Measurements from ENCODE around the gene ATXN1L. TPM values are rescaled to one million over a fixed set of nuclear protein-coding genes. Genes with fewer than 3 reads are reported as not detected.

The ATXN1L gene
- total RNA-seq, 1 experiment from 2014 or later: 44.8 TPM

GRCh38 chr16:71889147-71889546, 43.4 kb downstream of the ATXN1L start:
- Mint-ChIP-seq H3K36me3 (ENCODE audit: insufficient read depth, unreplicated experiment) (peaks cover 13% of the 10 kb centered on the region), H3K27ac (ENCODE audit: unreplicated experiment) (no peak overlapping the region), H3K9me3 (ENCODE audit: unreplicated experiment) (no peaks in the 10 kb centered on the region), H3K4me1 (ENCODE audit: low read depth, unreplicated experiment) (peaks cover 7% of the 10 kb centered on the region), H3K27me3 (ENCODE audit: insufficient read depth, unreplicated experiment) (no peaks in the 10 kb centered on the region), H3K4me3 (ENCODE audit: unreplicated experiment) (no peak overlapping the region)
- no peaks in the 10 kb centered on the region for H3K27me3 ChIP-seq (replicated peaks; ENCODE audit: control insufficient read depth, insufficient read depth, low read length)
- H3K36me3 ChIP-seq (ENCODE audit: control insufficient read depth, insufficient read depth, low read length): no peaks in the 10 kb centered on the region
- no TSS peak for BruUV-seq (replicated peaks)
- ChIA-PET CTCF (interaction anchor here (0.6 kb wide), 1 partner anchor 67 kb away, joined by 4 read pairs; no protein-coding TSS in a partner anchor), POLR2A (no interaction called here)
- no peak overlapping the region for H3K4me3 ChIP-seq (ENCODE audit: low read depth, low read length)
- TF ChIP-seq CTCF (IDR thresholded peaks at IDR 0.05; ENCODE audit: insufficient read depth in 1 of 2, low read depth in 1 of 2, low read length in 1 of 2, severe bottlenecking in 1 of 2, unreplicated experiment in 1 of 2): no peak
- peaks cover 5% of the 10 kb centered on the region; the same call in 1 of the 2 replicates for H3K4me1 ChIP-seq
- DNase-seq: no peak
- intact Hi-C loops (cut with micrococcal nuclease; ENCODE audit: unreplicated experiment): no loop called here
- no peaks in the 10 kb centered on the region for H3K9me3 ChIP-seq

- H3K9me3 Mint-ChIP-seq (ENCODE audit: unreplicated experiment): no peaks in the 10 kb centered on the region
Measured at GRCh38 chr16:71893888-71894228, 48.1 kb downstream of the ATXN1L start.

More at GRCh38 chr16:71893888-71894228, 48.1 kb downstream of the ATXN1L start:
- H3K9me3 ChIP-seq: no peaks in the 10 kb centered on the region
- peaks cover 2% of the 10 kb centered on the region for H3K36me3 ChIP-seq (ENCODE audit: control insufficient read depth, insufficient read depth, low read length)
- H3K4me1 ChIP-seq: peaks cover 5% of the 10 kb centered on the region; the same call in 1 of the 2 replicates
- BruUV-seq (replicated peaks): no TSS peak
- DNase-seq: no peak
- peaks cover 52% of the 10 kb centered on the region for H3K36me3 Mint-ChIP-seq (ENCODE audit: insufficient read depth, unreplicated experiment)
- TF ChIP-seq CTCF (IDR thresholded peaks at IDR 0.05; ENCODE audit: insufficient read depth in 1 of 2, low read depth in 1 of 2, low read length in 1 of 2, severe bottlenecking in 1 of 2, unreplicated experiment in 1 of 2): no peak
- peak overlapping the region; percentile 79 for H3K4me3 ChIP-seq (ENCODE audit: low read depth, low read length)
- ChIA-PET POLR2A (interaction anchor here (0.7 to 1.7 kb wide), 3 partner anchors 10 to 228 kb away, joined by 4 to 12 read pairs (median 6); partner anchors contain the start of genes AP1G1 and ZNF821), CTCF (interaction anchor here (0.6 to 1.5 kb wide), 4 partner anchors 9 to 268 kb away, joined by 3 to 16 read pairs (median 6); partner anchors contain the start of genes MARVELD3 and ZNF821)
- intact Hi-C loops (cut with micrococcal nuclease; ENCODE audit: unreplicated experiment): loop anchor here (2.0 kb wide), 1 partner anchor 199 kb away; the partner anchor contains the start of genes DHX38 and TXNL4B
- no peaks in the 10 kb centered on the region for H3K27me3 ChIP-seq (replicated peaks; ENCODE audit: control insufficient read depth, insufficient read depth, low read length)
- no peaks in the 10 kb centered on the region for H3K4me1 Mint-ChIP-seq (ENCODE audit: low read depth, unreplicated experiment)
- peak overlapping the region; percentile 89 for H3K27ac Mint-ChIP-seq (ENCODE audit: unreplicated experiment)
- H3K27me3 Mint-ChIP-seq (ENCODE audit: insufficient read depth, unreplicated experiment): no peaks in the 10 kb centered on the region
- peak overlapping the region; percentile 79 for H3K4me3 Mint-ChIP-seq (ENCODE audit: unreplicated experiment)

Data from Caco-2 (cell line).